ENCODE measurements around the gene MYO1B. TPM values are rescaled to one million over a fixed set of nuclear protein-coding genes. Genes with fewer than 3 reads are reported as not detected.

MYO1B gene
- total RNA-seq, 6 donors from 2014 or later: 112 to 311 (median 137) TPM

- TF ChIP-seq POLR2A (IDR thresholded peaks at IDR 0.05) (no peak), EP300 (IDR thresholded peaks at IDR 0.05) (no peak), CTCF (IDR thresholded peaks at IDR 0.05) (no peak), POLR2AphosphoS5 (IDR thresholded peaks at IDR 0.05) (no peak)
- Histone ChIP-seq H3K9me3 (no peaks in the 10 kb centered on the region), H3K4me3 (no peak overlapping the region), H3K36me3 (no peaks in the 10 kb centered on the region), H3K4me1 (peaks cover 0 to 13% (median 9%) of the 10 kb centered on the region in 4 donors), H3K27me3 (no peaks in the 10 kb centered on the region), H3K27ac (no peak overlapping the region)
- no peak for DNase-seq
- 86 to 88% methylated on average over 3 of the region's 3 CpGs for WGBS, 2 donors
- no peak for ATAC-seq (ENCODE audit: low FRiP score in 2 of 2)
These were observed 22.3 kb upstream of the MYO1B start for GRCh38 chr2:191222952-191223351.

- WGBS, 2 donors: 82 to 90% methylated on average over 1 of the region's 1 CpG
- Histone ChIP-seq H3K4me3 (no peak overlapping the region), H3K36me3 (no peaks in the 10 kb centered on the region), H3K27ac (no peak overlapping the region), H3K27me3 (no peaks in the 10 kb centered on the region), H3K9me3 (no peaks in the 10 kb centered on the region), H3K4me1 (peaks cover 0 to 4% (median 0%) of the 10 kb centered on the region in 4 donors)
- no peak for TF ChIP-seq CTCF (IDR thresholded peaks at IDR 0.05)
- no peak for TF ChIP-seq POLR2AphosphoS5 (IDR thresholded peaks at IDR 0.05)
- no peak for ATAC-seq (ENCODE audit: low FRiP score in 2 of 2)
- DNase-seq: no peak
These were observed 20.1 kb upstream of the MYO1B start for GRCh38 chr2:191225126-191225525.

- Histone ChIP-seq H3K27me3 (no peaks in the 10 kb centered on the region), H3K9me3 (no peaks in the 10 kb centered on the region), H3K36me3 (no peaks in the 10 kb centered on the region), H3K4me3 (no peak overlapping the region), H3K27ac (no peak overlapping the region), H3K4me1 (peaks cover 0 to 4% (median 0%) of the 10 kb centered on the region in 4 donors)
- DNase-seq (no peak), ATAC-seq (ENCODE audit: low FRiP score in 2 of 2) (no peak)
- 76 to 92% methylated on average over 1 of the region's 1 CpG for WGBS, 2 donors
- TF ChIP-seq EP300 (IDR thresholded peaks at IDR 0.05): no peak
- no peak for TF ChIP-seq CTCF (IDR thresholded peaks at IDR 0.05)
- TF ChIP-seq POLR2AphosphoS5 (IDR thresholded peaks at IDR 0.05): no peak
- no peak for TF ChIP-seq POLR2A (IDR thresholded peaks at IDR 0.05)
These were observed 19.5 kb upstream of the MYO1B start for GRCh38 chr2:191225690-191226089.

GRCh38 chr2:191226196-191226595 is 19.0 kb upstream of the MYO1B start:
- 56 to 77% methylated on average over 2 of the region's 2 CpGs for WGBS, 2 donors
- H3K9me3 ChIP-seq: no peaks in the 10 kb centered on the region

More at GRCh38 chr2:191226196-191226595, 19.0 kb upstream of the MYO1B start:
- TF ChIP-seq CTCF (IDR thresholded peaks at IDR 0.05) (no peak), POLR2A (IDR thresholded peaks at IDR 0.05) (no peak), POLR2AphosphoS5 (IDR thresholded peaks at IDR 0.05) (no peak), EP300 (IDR thresholded peaks at IDR 0.05) (no peak)
- no peak overlapping the region for H3K27ac ChIP-seq
- no peak overlapping the region for H3K4me3 ChIP-seq
- no peak for ATAC-seq (ENCODE audit: low FRiP score in 2 of 2)
- H3K36me3 ChIP-seq: no peaks in the 10 kb centered on the region
- no peaks in the 10 kb centered on the region for H3K27me3 ChIP-seq
- peaks cover 0 to 4% (median 0%) of the 10 kb centered on the region in 4 donors for H3K4me1 ChIP-seq
- no peak for DNase-seq

Data from upper lobe of left lung (tissue), 6 donors.